SK-N-DZ (cell line): ENCODE results near the gene TNFRSF4.

ENCODE experiments used
- DNase-seq: peaks from one replicate; pipeline ENCODE4 v3.0.0-alpha.2; 2015; ENCODE audit warnings: low spot score
- small RNA-seq, 2 experiments: library from RNA; depleted of rRNA; stranded (forward); fragments of <200 nt; gene quantifications; one replicate each; pipeline ENCODE3, GENCODE V24; 2014

Gene TNFRSF4

DNA sequence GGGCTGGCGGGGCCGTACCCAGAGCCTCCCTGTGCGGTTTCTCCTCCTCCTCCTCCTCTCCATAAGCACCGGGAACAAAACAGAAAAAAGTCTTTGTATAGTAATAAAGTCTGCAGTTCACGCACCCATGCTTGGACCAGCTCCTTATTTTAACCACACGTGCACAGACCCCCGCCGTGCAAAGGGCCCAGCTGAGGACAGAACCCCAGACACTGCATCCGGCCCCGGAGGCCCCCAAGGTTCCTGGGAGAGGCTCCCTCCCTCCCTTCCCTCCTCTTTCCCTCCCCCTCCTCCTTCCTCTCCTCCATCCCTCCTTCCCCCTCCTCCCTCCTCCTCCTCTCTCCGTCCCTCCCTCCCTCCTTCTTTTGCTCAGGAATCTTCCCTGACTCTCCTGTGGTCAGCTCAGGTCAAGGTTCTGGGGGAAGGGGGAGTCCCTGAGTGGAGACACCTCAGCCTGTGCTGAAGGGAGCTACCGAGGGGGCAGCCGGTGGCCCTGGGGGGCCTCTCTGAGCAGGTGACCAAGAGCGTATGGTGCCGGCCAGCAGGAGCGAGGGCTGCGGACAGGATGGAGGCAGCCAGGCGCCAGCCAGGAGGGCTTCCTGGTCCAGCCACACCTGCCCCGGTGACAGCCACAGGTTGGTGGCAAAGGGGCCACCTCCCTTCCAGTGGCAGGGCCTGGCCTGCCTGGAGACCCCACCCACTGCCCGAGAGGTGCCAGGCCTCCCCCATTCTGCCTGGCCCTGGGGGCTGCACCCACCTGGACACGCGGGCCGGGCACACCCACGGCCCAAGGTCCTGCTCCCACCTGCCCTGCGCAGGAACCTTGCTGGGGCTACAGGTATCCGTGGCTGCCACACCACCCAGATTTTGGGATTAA lies 43.5 kb downstream of the TNFRSF4 start:
- DNase-seq = no peak

- no peak for DNase-seq
Observed at GRCh38 chr1:1169429-1170214, 44.3 kb downstream of the TNFRSF4 start.

DNA sequence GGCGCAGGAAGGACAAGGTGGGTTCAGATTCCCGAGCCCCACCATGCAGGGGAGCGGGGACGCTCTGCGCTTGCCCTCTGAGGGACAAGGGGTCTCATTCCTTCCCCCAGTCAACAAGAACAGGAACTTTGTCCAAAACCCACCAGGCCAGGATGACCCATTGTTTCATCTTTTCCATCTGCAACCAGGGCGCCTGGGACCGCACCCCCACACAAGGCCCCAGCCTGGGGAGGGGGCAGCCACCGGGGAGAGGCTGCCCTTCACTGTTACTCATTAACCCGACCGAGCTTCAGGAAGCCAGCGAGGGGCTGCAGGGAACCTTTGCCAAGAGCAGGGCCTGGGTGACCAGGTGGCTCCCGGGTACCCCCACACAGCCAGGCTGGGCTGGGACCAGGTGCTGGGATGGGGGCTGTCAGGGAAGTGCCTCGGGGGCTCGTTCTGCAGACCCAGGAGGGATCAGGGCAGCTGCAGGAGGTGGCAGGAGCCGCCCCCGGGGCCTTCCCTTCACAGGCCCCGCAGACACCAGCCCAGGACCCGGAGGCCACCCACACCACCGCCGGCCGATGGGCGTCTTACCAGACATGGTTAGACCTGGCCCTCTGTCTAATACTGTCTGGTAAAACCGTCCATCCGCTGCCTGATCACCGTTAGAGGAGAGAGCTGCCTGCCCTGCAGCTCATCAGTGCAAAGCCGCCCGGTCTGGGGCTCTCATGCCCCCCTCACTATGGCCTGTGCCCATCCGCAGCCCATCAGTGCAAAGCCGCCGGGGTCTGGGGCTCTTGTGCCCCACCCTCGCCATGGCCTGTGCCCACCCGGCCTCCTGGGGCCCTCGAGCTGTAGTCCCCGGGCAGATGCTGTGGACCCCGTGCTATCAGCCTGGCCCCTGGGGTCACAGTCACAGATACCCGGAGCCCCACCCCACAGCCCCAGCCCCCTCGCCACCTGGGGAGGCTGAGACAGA lies 45.2 kb downstream of the TNFRSF4 start:
- no peak for DNase-seq

GRCh38 chr1:1167841-1168450 lies 46.0 kb downstream of the TNFRSF4 start:
- no peak for DNase-seq

DNA sequence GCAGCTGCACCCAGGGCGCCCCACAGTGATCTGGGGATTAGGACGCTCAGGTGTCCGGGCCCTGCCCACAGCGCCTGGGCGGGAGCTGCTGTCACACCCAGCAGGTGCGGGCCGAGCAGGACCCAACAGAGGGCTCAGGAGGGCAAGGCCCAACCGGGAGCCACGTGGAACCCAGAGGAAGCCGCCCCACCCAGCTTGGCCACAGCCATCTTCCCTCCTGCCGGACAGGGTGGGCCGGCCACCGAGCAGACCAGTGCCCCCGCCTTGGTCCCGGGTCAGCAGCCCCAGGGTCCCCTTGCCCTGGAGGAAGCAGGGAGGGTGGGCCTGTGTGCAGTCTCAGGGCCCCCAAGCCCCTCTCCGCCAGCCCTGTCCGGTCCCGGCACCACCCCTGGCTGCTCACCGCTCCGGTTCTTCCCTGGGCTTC lies 46.5 kb downstream of the TNFRSF4 start:
- DNase-seq = no peak

- no peak for DNase-seq
Observed at GRCh38 chr1:1166642-1167397, 47.1 kb downstream of the TNFRSF4 start.

GRCh38 chr1:1165900-1166421 lies 48.0 kb downstream of the TNFRSF4 start:
- DNase-seq = no peak

DNA sequence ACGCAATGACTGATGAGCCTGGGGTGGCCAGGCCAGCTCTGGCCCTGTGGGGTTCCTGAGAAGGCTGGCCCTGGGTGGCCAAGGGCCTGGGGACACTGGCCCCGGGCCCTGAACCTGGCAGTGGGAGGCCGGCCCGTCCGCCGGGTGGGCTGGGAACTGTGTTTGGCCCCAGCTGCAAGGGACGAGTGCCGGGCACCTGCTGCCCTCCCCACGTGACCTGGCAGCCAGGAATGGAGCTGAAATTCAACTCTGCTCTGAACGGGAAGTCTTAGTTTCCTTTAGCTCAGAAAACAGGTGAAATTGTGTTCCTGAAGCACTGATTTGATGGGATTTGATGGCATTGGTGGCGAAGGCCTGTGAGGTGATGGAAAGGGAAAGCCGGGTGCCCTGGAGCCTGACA lies 48.5 kb downstream of the TNFRSF4 start:
- no peak for DNase-seq

DNA sequence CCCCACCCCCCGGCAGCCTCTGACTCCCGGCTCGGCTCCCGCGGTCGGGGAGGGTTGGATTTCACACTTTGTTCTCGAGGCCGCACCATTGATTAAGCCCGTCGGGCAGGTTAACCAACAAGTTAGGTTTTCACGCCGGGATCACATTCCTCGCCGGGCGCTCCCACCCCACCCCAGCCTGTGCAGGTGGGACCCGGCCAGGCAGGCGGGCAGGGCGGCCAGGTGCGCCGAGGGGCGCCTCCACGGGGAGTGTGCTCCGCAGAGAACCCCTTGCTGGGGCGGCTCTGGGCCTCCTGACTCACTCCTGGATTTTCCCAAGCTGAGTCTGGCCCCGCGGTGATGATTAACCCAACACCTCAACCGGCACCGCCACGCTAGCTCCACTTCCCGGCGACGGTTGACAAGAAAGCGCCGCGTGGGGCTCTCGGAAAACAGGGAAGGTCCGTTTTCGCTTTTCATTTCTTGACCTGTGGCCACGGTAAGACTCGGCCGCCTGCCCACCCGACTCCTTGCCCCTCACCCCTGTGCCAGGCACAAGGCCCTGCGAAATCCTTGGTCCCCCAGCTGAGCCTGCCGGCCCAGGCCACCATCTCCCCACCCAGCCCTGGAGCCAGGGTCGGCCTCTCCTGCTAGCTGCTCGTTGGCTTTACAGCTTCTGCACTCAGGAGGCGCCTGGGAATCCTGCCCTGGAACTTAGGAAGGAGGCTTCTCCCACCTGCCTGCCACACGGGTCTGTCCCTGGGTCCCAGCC lies 49.1 kb downstream of the TNFRSF4 start:
- no peak for DNase-seq

GRCh38 chr1:1164361-1164700 lies 49.6 kb downstream of the TNFRSF4 start:
- no peak for DNase-seq

DNA sequence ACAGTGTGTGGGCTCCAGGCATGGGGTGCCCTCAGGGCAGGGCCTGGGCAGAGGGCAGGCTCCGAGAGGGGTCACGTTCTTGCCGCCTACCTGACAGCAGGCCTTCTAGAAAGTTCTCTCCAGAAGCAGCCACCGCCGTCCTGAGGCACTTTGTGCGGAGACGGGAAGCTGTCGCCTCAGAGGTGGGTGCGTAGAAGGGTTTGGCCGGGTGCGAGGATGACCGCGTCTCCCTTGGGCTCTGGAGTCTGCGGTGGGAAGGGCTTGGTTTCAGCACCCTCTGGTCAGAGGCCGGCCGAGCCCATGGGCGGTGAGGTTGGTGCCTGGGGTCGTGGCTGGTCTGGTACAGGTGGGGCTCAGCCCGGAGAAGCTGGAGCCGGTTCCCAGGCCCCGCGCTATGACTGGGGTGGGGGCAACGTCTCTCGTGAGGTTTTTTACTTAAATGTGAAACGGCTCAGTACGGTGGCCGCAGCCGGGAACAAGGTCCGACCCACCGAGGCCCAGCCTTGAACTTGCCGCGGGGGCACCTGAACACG lies 50.3 kb downstream of the TNFRSF4 start:
- DNase-seq = no peak

DNA sequence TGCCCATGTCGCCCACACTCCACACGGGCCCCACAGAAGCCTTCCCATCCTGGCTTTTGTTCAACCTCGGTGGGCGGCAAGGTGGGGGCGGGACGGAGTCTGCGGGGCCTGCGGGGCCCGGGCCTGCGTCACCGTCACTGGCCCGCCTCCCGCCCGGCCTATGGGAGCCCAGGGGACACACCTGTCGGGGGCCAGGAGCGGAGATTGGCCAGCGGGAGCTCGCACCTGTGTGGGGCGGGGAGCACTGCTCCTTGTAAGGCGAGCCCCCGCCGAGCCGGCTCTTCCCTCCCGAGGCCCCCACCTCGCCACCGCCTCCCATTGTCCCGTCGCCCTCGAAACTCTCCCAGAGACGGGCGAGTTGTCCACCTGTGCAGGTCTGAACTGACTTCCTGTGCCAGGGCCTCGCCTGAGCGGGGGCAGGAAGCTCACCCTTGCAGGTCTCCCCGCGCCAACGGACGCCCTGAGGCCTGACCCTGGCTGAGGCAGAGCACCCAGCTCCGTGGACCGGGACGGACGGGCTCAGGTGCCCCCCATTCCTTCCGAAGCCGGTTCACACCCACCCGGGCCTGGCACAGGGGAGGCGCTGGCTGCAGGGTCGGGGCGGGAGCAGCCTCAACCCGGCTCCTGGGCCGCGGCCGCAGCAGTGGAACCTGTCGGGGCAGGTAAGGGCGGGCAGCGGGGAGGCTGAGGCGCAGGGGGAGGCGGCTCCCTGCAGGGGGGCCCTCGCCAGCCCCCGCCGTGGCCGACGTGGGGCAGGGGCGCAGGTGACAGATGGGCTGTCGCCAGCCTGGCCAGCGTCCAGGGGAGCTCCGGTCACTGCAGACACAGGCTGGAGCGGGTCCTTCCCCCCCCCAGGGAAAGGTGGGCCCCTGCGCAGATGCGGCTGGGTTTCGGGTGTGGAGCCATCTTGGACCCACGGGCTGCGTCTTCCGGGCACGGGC lies 51.1 kb downstream of the TNFRSF4 start:
- DNase-seq = no peak

DNA sequence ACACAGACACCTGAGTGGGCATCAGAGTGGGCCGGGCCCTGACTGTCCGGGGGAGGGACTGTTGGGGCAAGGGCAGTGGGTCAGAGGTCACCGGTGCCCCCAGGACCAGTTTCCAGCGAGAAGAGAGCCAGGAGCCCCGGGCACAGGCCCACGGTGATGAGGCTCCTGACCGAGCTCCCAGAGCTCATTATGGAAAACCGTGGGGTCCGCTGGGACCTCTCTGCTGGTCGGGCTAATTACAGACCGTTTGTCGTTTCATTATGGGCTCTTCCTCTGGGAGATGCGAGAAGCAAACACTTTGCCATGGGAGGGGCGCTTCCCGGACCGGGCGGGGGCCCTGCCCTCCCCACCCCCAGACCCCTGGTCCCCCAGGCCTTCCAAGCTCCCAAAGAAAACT lies 52.3 kb downstream of the TNFRSF4 start:
- no peak for DNase-seq

Small RNA genes lying within 50 kb of the gene (small RNA-seq; reads per million reads assigned to genes)
- gene MIR200A (0 to 0.31 reads per million in 2 experiments), gene MIR200B (0 to 0.18 reads per million in 2 experiments), gene MIR429 (0 reads per million in 2 experiments)
